IPS-20b (cell line): ENCODE results near the gene CUBN.

Source experiments
- H3K27ac ChIP-seq: one replicate; pipeline ENCODE4 v1.5.1; 2013; ENCODE audit warnings: low read length
- H3K27me3 ChIP-seq: 2 replicates; pipeline ENCODE4 v1.6.1; 2013; ENCODE audit warnings: mild to moderate bottlenecking, low read length, inconsistent platforms; ENCODE audit not compliant: insufficient read depth
- H3K36me3 ChIP-seq: 2 replicates; pipeline ENCODE4 v1.6.1; 2013; ENCODE audit warnings: low read depth, mild to moderate bottlenecking, inconsistent platforms, low read length, moderate library complexity; ENCODE audit not compliant: insufficient read depth
- H3K4me1 ChIP-seq: 2 replicates; pipeline ENCODE4 v1.6.1; 2013; ENCODE audit warnings: mild to moderate bottlenecking, control low read depth, inconsistent platforms, low read length, moderate library complexity; ENCODE audit not compliant: insufficient read depth
- H3K4me3 ChIP-seq: 2 replicates; pipeline ENCODE4 v1.5.1; 2013; ENCODE audit warnings: mild to moderate bottlenecking, low read length, inconsistent platforms
- H3K9ac ChIP-seq: 2 replicates; pipeline ENCODE4 v1.6.1; 2013; ENCODE audit warnings: low read depth, mild to moderate bottlenecking, inconsistent platforms, low read length, moderate library complexity
- H3K9me3 ChIP-seq: 2 replicates; pipeline ENCODE4 v1.6.1; 2013; ENCODE audit warnings: mild to moderate bottlenecking, low read depth, low read length, inconsistent platforms; ENCODE audit not compliant: insufficient read depth

The CUBN gene

GRCh38 chr10:17062955-17063484, 66.6 kb downstream of the CUBN start:
- Histone ChIP-seq H3K27ac (no peak overlapping the region), H3K27me3 (no peaks in the 10 kb centered on the region), H3K4me1 (peaks cover 11% of the 10 kb centered on the region), H3K36me3 (no peaks in the 10 kb centered on the region), H3K9me3 (no peaks in the 10 kb centered on the region), H3K4me3 (no peak overlapping the region), H3K9ac (no peak overlapping the region)

- H3K27me3 ChIP-seq = no peaks in the 10 kb centered on the region
- no peak overlapping the region for H3K27ac ChIP-seq
- H3K4me1 ChIP-seq = peaks cover 11% of the 10 kb centered on the region
- no peaks in the 10 kb centered on the region for H3K36me3 ChIP-seq
- no peak overlapping the region for H3K9ac ChIP-seq
- no peaks in the 10 kb centered on the region for H3K9me3 ChIP-seq
- no peak overlapping the region for H3K4me3 ChIP-seq
These were observed 67.1 kb downstream of the CUBN start for GRCh38 chr10:17062493-17062892.

- H3K36me3 ChIP-seq = no peaks in the 10 kb centered on the region
- H3K4me3 ChIP-seq = no peak overlapping the region
- peaks cover 11% of the 10 kb centered on the region for H3K4me1 ChIP-seq
- H3K27ac ChIP-seq = no peak overlapping the region
- no peaks in the 10 kb centered on the region for H3K9me3 ChIP-seq
- no peak overlapping the region for H3K9ac ChIP-seq
- no peaks in the 10 kb centered on the region for H3K27me3 ChIP-seq
These were observed 67.6 kb downstream of the CUBN start for GRCh38 chr10:17062009-17062408.

GRCh38 chr10:17061418-17061817, 68.2 kb downstream of the CUBN start:
- Histone ChIP-seq H3K36me3 (no peaks in the 10 kb centered on the region), H3K27ac (no peak overlapping the region), H3K27me3 (no peaks in the 10 kb centered on the region), H3K9ac (no peak overlapping the region), H3K4me1 (peaks cover 11% of the 10 kb centered on the region), H3K9me3 (no peaks in the 10 kb centered on the region), H3K4me3 (no peak overlapping the region)

GRCh38 chr10:17060289-17060688, 69.3 kb downstream of the CUBN start:
- H3K4me3 ChIP-seq = no peak overlapping the region
- no peaks in the 10 kb centered on the region for H3K9me3 ChIP-seq
- H3K4me1 ChIP-seq = peaks cover 11% of the 10 kb centered on the region
- no peaks in the 10 kb centered on the region for H3K36me3 ChIP-seq
- no peaks in the 10 kb centered on the region for H3K27me3 ChIP-seq
- no peak overlapping the region for H3K9ac ChIP-seq
- no peak overlapping the region for H3K27ac ChIP-seq

GRCh38 chr10:17059197-17059688, 70.4 kb downstream of the CUBN start:
- Histone ChIP-seq H3K4me1 (peaks cover 6% of the 10 kb centered on the region), H3K9me3 (no peaks in the 10 kb centered on the region), H3K36me3 (no peaks in the 10 kb centered on the region), H3K4me3 (no peak overlapping the region), H3K27me3 (no peaks in the 10 kb centered on the region), H3K9ac (no peak overlapping the region), H3K27ac (no peak overlapping the region)

- Histone ChIP-seq H3K36me3 (no peaks in the 10 kb centered on the region), H3K9ac (no peak overlapping the region), H3K4me1 (peaks cover 5% of the 10 kb centered on the region; the same call in 1 of the 2 replicates), H3K27ac (no peak overlapping the region), H3K9me3 (peaks cover 3% of the 10 kb centered on the region; the same call in 1 of the 2 replicates), H3K27me3 (no peaks in the 10 kb centered on the region), H3K4me3 (no peak overlapping the region)
These were observed 71.5 kb downstream of the CUBN start for GRCh38 chr10:17058093-17058492.

GRCh38 chr10:17056781-17057428, 72.7 kb downstream of the CUBN start:
- no peak overlapping the region for H3K4me3 ChIP-seq
- H3K9me3 ChIP-seq = peaks cover 8% of the 10 kb centered on the region
- H3K4me1 ChIP-seq = no peaks in the 10 kb centered on the region; the same call in 1 of the 2 replicates
- no peak overlapping the region for H3K27ac ChIP-seq
- no peaks in the 10 kb centered on the region for H3K27me3 ChIP-seq
- no peaks in the 10 kb centered on the region for H3K36me3 ChIP-seq
- no peak overlapping the region for H3K9ac ChIP-seq

GRCh38 chr10:17053513-17053912, 76.1 kb downstream of the CUBN start:
- Histone ChIP-seq H3K36me3 (no peaks in the 10 kb centered on the region), H3K9me3 (peaks cover 10% of the 10 kb centered on the region), H3K27ac (no peak overlapping the region), H3K4me3 (no peak overlapping the region), H3K9ac (no peak overlapping the region), H3K4me1 (no peaks in the 10 kb centered on the region), H3K27me3 (no peaks in the 10 kb centered on the region)

- no peak overlapping the region for H3K9ac ChIP-seq
- peaks cover 10% of the 10 kb centered on the region for H3K9me3 ChIP-seq
- no peaks in the 10 kb centered on the region for H3K27me3 ChIP-seq
- no peak overlapping the region for H3K4me3 ChIP-seq
- no peak overlapping the region for H3K27ac ChIP-seq
- no peaks in the 10 kb centered on the region for H3K4me1 ChIP-seq
- no peaks in the 10 kb centered on the region for H3K36me3 ChIP-seq
These were observed 76.5 kb downstream of the CUBN start for GRCh38 chr10:17053061-17053460.

- Histone ChIP-seq H3K9ac (no peak overlapping the region), H3K9me3 (peaks cover 10% of the 10 kb centered on the region), H3K4me1 (no peaks in the 10 kb centered on the region), H3K36me3 (no peaks in the 10 kb centered on the region), H3K27me3 (no peaks in the 10 kb centered on the region), H3K4me3 (no peak overlapping the region), H3K27ac (no peak overlapping the region)
These were observed 77.8 kb downstream of the CUBN start for GRCh38 chr10:17051851-17052250.

GRCh38 chr10:17049195-17049594, 80.4 kb downstream of the CUBN start:
- no peaks in the 10 kb centered on the region for H3K36me3 ChIP-seq
- no peak overlapping the region for H3K9ac ChIP-seq
- H3K9me3 ChIP-seq = peaks cover 10% of the 10 kb centered on the region
- H3K4me3 ChIP-seq = no peak overlapping the region
- no peaks in the 10 kb centered on the region for H3K4me1 ChIP-seq
- H3K27ac ChIP-seq = no peak overlapping the region
- H3K27me3 ChIP-seq = no peaks in the 10 kb centered on the region
